T-helper 2 cell treated with Interferon-gamma antibody and Interleukin-4, amounts not matched to agents 100 ng/mL and 5 ng/mL, for 36 hours (primary cell): ENCODE results near the gene LMF2. TPM values are rescaled to one million over a fixed set of nuclear protein-coding genes. Genes with fewer than 3 reads are reported as not detected.

Experiments used
- intact Hi-C: fragments of 100-400 bp; cut with micrococcal nuclease; formaldehyde crosslinking; loops from one replicate; pipeline ENCODE4 v1.15.1; 2023
- total RNA-seq: library from RNA; stranded (reverse); gene quantifications from 2 replicates; pipeline ENCODE4 v1.2.3, GENCODE V29; 2022

LMF2 gene
- total RNA-seq, 1 donor from 2014 or later = 118 TPM

DNA sequence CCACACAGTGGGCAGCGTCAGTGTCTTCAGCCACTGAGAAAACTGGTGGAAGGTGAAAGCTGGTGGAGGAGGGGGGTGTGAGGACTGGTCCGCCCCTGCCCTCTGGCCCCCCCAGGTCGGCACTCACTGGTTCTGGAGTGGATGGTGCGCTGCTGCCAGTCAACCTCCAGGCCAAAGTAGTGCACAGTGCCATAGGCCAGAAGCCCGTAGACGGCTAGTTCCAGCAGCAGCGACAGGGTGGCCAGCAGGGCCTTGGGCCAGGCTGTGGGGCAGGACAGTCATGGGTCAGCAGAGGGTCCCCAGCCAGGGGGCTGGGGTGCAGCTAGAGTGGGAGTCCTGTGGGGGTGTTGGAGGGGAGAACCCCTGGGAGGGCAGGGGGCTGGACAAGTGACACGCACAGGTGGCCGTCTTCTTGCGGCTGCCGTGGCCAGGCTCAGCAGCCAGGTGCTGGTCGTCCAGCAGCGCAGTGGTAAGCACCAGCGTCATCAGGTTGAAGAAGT lies 2.2 kb downstream of the LMF2 start:
- intact Hi-C loops = no loop called here

DNA sequence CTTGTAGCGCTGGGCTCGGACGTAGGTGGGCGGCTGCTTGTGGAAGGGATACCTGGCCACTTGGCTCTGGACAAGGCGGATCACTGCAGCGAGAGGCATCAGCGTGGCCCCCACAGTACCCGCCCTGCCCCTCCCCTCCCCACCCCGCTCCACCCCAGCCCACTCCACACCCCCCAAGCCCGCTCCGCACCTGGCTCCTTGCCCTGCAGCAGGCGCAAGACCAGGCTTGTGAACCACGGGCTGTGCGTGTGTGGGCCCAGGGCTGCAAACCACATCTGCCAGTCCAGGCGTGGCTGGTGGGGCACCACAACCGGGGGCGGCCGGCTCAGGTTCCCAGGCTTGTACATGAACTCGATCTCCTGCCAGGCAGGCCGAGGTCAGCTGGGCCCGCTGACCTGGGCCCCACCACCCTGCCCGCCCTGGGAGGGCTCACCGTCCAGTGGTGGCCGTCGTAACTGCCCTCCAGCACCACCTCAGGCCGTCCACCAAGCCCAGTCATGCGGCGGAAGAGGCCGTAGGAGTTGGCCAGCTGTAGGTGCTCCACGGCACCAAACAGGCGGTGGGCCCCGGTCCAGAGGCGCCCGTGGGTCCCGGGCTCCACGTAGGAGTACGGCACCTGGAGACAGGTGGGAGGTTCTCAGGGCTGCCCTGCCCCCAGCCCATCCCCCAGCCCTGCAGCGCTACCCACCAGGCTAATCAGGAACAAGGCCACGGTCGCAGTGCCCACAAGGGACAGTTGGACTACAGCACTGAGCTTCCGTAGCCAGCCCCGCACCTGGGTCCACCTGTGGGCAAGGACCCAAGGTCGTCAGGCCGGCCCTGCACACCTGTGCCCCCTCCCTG lies 2.9 kb downstream of the LMF2 start:
- intact Hi-C loops = no loop called here

GRCh38 chr22:50503475-50504145 lies 3.9 kb downstream of the LMF2 start:
- intact Hi-C loops = no loop called here

- intact Hi-C loops = no loop called here
These were observed 4.7 kb downstream of the LMF2 start for GRCh38 chr22:50502628-50503474.

DNA sequence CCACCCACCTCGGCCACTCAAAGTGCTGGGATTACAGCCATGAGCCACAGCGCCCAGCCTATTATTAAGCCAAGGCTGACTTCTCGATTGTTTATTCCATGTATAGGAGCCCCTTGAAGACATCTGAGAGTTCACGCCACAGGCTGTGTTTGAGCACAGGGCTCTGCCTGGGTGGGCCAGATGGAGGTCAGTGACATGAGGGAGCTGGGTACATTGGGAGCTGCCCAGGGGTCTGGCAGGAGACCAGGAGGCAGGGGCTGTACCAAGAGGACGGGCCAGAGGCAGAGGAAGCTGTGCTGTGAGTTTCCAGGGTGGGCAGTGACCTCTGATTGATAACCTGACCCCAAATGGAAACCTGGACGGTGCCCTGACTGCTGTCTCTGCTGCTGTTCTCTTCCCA lies 5.4 kb downstream of the LMF2 start:
- intact Hi-C loops = no loop called here

- intact Hi-C loops = no loop called here
These were observed 7.0 kb downstream of the LMF2 start for GRCh38 chr22:50500452-50500851.

- intact Hi-C loops = loop anchor here (1.0 kb wide), 1 partner anchor 257 kb away; no protein-coding TSS in a partner anchor
These were observed 9.1 kb downstream of the LMF2 start for GRCh38 chr22:50498322-50498890.

DNA sequence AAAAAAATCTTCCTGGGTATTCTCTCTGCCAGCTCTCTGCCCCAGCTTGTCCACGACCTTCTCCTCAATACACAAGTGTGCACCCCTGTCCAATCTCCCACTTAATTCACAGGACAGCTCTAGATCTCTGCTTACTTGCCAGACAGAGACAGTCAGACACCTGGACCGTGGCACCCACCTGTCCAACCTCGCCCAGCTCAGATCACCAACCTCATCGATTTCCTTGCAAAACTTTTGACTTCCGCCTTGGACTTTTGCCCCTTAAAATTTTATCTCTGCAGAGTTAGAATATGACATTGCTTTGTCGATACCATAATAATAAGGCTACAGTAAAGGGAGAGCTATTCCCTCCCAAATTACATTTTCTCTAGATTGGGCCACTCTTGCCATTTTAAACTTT lies 10.4 kb downstream of the LMF2 start:
- intact Hi-C loops = no loop called here

- intact Hi-C loops = no loop called here
These were observed 16.8 kb downstream of the LMF2 start for GRCh38 chr22:50490531-50491308.

- intact Hi-C loops = no loop called here
These were observed 17.9 kb downstream of the LMF2 start for GRCh38 chr22:50489363-50490243.

DNA sequence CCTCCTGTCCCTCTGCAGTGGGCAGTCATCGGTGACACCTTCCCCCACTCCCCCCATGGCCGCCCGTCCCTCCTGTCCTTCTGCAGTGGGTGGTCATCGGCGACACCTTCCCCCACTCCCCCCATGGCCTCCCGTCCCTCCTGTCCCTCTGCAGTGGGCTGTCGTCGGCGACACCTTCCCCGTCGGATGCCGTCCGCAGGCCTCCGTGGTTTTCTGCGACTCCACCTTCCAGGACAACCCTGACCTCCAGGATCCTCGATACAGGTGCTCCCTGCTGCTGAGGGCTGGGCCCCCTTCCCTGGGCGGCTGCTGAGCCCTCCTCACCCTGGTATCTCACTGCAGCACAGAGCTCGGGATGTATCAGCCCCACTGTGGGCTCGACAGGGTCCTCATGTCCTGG lies 18.6 kb downstream of the LMF2 start:
- intact Hi-C loops = no loop called here

DNA sequence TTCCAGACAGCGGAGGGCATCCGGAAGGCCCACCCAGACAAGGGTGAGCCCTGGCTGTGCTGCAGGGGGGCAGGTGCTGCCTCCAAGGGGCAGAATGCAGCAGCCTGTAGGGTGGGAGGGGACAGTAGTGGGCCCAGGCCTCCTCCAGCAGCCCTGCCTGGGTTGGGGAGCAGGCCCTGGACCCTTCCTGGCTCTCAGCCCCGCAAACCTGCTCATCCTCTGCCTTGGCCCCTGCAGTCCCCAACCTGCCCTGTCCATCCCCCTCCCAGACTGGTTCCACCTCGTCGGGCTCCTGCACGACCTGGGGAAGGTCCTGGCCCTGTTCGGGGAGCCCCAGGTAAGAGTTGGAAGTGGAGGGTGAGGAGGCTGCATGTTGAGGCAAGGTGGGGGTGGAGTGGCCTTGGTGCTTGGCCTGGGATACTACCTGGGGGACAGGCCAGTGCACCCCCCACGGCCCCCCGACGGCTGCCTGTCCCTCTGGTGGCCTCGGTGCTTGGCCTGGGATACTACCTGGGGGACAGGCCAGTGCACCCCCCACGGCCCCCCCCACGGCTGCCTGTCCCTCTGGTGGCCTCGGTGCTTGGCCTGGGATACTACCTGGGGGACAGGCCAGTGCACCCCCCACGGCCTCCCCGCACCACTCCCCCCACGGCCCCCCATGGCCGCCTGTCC lies 19.4 kb downstream of the LMF2 start:
- intact Hi-C loops = no loop called here

DNA sequence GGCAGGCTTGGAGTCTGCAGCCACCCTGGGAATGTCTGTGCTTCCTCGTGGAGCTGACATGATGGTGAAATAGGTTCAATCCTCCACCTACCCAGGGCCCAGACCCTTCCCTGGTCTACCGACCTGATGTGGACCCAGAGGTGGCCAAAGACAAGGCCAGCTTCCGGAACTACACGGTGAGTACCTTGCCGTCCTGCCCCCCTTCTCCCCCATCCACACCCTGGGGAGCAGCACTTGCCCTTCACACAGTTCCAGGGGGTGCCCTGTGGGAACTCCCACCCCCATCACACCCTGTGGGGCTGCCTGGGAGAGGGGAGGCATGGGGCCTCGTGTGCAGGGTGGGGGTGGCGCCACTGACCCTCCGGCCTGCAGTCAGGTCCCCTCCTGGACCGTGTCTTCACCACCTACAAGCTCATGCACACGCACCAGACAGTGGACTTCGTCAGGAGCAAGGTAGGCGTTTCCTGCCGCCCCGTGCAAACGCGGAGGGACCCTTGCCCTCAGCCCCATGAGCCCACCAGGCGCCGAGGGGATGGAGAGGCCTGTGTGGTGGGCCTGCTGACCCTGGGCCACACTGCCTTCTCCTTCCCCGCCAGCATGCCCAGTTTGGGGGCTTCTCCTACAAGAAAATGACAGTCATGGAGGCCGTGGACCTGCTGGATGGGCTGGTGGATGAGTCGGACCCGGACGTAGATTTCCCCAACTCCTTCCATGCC lies 20.1 kb downstream of the LMF2 start:
- intact Hi-C loops = no loop called here

- intact Hi-C loops = no loop called here
These were observed 20.8 kb downstream of the LMF2 start, which contains the start of gene MIOX for GRCh38 chr22:50486561-50487289. Gene MIOX, plus strand, starts transcription at chr22:50486859. Its CDS starts 39 bp downstream, at chr22:50486898.

DNA sequence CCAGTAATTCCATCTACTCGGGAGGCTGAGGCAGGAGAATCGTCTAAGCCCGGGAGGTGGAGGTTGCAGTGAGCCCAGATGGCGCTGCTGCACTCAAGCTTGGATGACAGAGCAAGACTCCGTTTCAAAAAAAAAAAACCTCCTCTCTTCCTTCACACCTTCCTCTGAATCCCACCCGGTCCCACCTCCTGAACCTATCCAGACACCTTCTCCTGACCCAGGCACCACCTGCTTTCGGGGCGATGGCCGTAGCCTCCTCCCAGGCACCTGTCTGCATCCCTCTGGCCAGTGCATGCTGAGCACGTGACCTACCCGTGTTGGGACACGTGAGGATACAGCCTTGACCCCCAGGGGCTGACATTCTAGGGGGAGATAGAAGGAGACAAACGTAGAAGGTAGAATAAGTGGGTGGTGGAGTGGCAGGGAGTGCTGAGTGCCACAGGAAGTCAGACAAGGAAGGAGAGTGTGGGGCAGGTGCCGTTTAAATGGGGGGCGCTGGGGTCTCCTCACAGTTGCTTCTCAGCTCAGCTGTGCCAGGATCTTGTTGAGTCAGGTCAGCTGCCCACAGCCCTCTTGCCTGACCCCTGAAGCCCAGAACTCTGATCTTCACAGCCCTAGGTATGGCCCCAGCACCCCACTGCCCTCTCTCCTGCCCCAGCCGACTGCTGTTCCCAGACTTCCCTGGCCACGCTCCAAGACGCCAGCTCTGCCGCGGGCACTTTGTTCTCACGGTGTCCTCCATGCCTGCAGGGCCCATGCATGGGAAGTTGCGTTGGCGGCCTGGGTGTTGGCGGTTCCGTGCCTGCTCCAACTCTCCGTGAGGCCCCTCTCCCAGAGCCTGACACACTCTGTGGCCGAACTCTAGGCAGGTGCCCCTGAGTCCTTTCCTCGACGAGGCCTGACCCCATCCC lies 22.0 kb downstream of the LMF2 start:
- intact Hi-C loops = no loop called here
